Central memory CD4-positive, alpha-beta T cell (primary cell): ENCODE results near the gene SENP6.
A peak's percentile ranks its signal among the peaks of the same experiment; 100 is the strongest.

Source experiments
- DNase-seq: peaks from one replicate; pipeline ENCODE4 v3.0.0; 2022

The SENP6 gene

GRCh38 chr6:75748743-75749538 is 147.3 kb downstream of the SENP6 start, which contains the start of gene MYO6:
MYO6 (plus strand) TSS chr6:75749239; CDS start chr6:75817548, 68,309 bp downstream.
- DNase-seq, result peak; percentile 39

- DNase-seq, result no peak
Measured at GRCh38 chr6:75751443-75751842, 149.8 kb downstream of the SENP6 start.

- DNase-seq, result no peak
Measured at GRCh38 chr6:75752365-75752764, 150.7 kb downstream of the SENP6 start.

GRCh38 chr6:75755704-75756103 is 154.0 kb downstream of the SENP6 start:
- DNase-seq, result no peak

GRCh38 chr6:75757295-75757694 is 155.6 kb downstream of the SENP6 start:
- DNase-seq, result no peak

GRCh38 chr6:75758061-75758460 is 156.4 kb downstream of the SENP6 start:
- no peak for DNase-seq

- DNase-seq, result no peak
Measured at GRCh38 chr6:75759207-75759606, 157.5 kb downstream of the SENP6 start.

- no peak for DNase-seq
Measured at GRCh38 chr6:75760320-75760719, 158.6 kb downstream of the SENP6 start.

- DNase-seq, result no peak
Measured at GRCh38 chr6:75761489-75761888, 159.8 kb downstream of the SENP6 start.

- DNase-seq, result no peak
Measured at GRCh38 chr6:75762063-75762462, 160.4 kb downstream of the SENP6 start.

- no peak for DNase-seq
Measured at GRCh38 chr6:75766387-75766786, 164.7 kb downstream of the SENP6 start.
